GM23248 (cell line): ENCODE results near the gene KDM1B.

Experiments
- EZH2 ChIP-seq: fragments of 200-600 bp; sonication (generic); IDR thresholded peaks from 2 replicates; pipeline ENCODE4 v1.6.1; 2018; ENCODE audit warnings: antibody characterized with exemption, mild to moderate bottlenecking; ENCODE audit not compliant: insufficient read depth, poor library complexity, severe bottlenecking
- EZH2phosphoT487 ChIP-seq: fragments of 200-600 bp; sonication (generic); IDR thresholded peaks from 2 replicates; pipeline ENCODE4 v1.6.1; 2018; ENCODE audit warnings: antibody characterized with exemption, moderate library complexity, mild to moderate bottlenecking, low read depth; ENCODE audit not compliant: insufficient read depth

DNA sequence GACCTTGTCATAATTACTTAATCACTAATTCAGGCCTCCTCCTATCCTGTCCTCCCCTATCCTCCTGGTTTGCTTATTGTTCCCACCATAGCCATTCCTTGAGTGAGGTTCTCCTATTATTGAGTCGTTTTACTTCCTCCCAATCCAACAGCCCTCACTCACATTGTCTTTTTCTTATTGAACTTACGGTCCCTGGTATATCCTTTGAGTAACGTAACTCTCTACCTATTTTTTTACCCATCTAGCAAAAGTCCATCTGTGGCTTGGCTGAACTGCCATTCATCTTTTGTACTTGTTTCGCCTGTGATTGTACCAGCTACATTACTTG lies 66.0 kb downstream of the KDM1B start:
- TF ChIP-seq EZH2phosphoT487 = no peak
- TF ChIP-seq EZH2 = no peak
